Adipose tissue (tissue), 3 donors: Measurements from ENCODE around the gene TTC34. TPM values are rescaled to one million over a fixed set of nuclear protein-coding genes. Genes with fewer than 3 reads are reported as not detected.

Source experiments
- H3K27ac ChIP-seq: one replicate; pipeline ENCODE4 v1.5.1; 2013; ENCODE audit warnings: low read depth, low read length
- WGBS, 3 donors: extraction: QIAGEN DNeasy Blood & Tissue Kit; methylation state at CpG; one replicate each; pipeline ENCODE4 v1.1.7; 2013; 5-methylcytosine and 5-hydroxymethylcytosine counted together
- polyA plus RNA-seq, 3 donors: library from polyadenylated mRNA; stranded (reverse); fragments of 200-250 nt; gene quantifications; one replicate each; pipeline ENCODE4 v1.2.3, GENCODE V29; 2013
- donor health status: healthy with polysubstance abuse.
- donor health status: Bipolar disorder and iron deficiency.
- donor health status: healthy.

TTC34 gene
- polyA plus RNA-seq, 3 donors: 0.15 to 0.22 (median 0.16) TPM

DNA sequence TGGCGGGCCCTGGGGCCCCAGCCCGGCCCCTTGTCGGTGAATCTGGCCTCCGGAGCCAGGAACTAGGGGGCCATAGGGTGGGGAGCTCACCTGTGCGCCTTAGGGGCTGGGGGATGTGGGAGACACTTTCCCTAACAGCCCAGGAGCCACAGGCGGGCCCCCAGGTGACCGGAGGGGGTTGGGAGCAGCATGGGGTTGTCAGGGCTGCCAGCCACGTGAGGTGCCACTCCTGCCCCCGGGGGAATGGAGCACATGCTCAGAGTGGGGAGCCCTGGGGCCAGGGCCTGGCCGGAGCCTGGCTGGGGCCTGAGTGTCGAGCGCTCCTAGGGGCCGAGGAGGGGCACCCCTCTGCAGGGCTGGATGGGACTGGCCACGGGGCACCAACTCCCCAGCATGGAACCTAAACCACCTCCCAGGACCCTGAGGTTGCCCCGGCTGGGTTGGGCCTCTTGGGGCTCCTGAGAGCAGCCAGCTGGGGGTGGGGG is 195.1 kb downstream of the TTC34 start:
- 83 to 88% (median 84%) methylated on average over 13 to 15 of the region's 15 CpGs for WGBS, 3 donors

DNA sequence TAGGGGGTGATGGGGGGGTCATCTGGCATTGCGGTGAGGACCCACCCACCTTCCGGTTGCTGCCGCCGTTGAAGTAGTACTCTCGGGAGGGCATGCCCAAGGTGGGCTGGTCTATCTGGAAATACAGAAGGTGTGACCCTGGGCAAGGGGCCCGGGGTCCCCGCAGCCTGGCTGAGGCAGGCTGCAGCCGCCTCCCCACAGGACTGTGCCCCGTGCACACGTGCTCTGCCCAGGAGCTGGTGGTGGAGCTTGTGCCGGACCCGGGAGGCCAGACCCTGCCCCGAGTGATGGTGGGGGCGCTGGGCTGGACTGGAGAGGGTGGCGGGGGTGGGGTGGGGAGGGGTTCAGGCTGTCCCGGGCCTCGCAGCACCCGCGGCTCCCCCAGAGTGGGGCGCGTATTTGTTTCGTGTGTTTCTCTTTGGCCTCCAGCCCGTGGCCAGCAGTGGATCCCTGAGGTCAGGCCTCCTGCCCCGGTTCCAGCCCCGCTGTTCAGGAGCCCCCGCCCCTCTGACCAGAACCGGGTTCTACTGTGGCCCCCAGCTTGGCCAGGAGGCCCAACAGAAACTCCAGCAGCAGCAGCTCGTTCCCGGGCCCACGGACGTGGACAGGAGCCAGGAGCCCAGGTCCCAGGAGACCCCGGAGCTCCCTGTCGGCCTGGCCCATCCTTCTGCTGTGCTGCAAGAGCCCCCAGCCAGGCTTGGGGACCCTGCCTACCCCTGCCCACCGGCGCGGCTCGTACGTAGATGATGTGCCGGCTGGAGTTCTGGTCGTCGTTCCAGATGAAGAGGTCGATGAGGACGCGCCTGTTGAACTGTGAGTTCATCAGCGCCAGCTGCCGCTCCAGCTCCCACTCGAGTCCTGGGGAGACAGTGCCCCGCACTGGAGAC is 195.7 kb downstream of the TTC34 start:
- 73 to 76% (median 76%) methylated on average over 40 to 48 of the region's 48 CpGs for WGBS, 3 donors
- H3K27ac ChIP-seq: no peak overlapping the region

More for the DNA sequence above, 195.1 kb downstream of the TTC34 start:
- no peak overlapping the region for H3K27ac ChIP-seq

DNA sequence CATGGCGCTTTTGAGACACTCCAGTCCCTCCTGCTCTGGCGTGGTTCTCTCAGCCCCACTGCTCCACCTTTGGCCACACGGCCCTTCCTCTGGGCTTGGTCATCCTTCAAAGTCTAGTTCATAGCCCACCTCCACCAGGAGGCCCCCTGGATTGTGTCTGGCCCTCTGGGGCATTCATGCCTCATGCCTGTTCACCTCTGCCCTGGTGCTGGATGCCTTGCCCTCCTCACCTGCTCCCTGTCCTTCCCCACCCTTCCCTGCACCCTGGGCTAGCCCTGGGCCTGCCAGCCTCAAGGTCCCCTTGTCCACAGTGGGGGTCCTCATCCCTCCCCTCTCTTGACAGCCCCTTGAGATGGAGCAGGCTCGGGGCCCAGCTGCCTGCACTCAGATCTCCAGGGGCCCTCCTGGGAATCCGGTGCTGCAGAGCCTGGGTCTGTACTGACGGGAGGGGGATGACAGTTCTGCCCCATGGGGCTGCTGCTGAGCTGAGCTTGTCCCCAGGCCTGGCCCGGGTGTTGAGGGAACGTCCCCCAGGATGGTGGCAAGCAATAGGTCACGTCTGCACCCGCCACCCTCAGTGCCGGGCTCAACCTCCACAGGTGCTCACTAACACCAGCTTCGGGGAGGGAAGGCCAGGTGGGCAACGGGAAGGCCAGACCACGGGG is 196.5 kb downstream of the TTC34 start:
- H3K27ac ChIP-seq: no peak overlapping the region
- 73 to 83% (median 76%) methylated on average over 12 to 14 of the region's 14 CpGs for WGBS, 3 donors

DNA sequence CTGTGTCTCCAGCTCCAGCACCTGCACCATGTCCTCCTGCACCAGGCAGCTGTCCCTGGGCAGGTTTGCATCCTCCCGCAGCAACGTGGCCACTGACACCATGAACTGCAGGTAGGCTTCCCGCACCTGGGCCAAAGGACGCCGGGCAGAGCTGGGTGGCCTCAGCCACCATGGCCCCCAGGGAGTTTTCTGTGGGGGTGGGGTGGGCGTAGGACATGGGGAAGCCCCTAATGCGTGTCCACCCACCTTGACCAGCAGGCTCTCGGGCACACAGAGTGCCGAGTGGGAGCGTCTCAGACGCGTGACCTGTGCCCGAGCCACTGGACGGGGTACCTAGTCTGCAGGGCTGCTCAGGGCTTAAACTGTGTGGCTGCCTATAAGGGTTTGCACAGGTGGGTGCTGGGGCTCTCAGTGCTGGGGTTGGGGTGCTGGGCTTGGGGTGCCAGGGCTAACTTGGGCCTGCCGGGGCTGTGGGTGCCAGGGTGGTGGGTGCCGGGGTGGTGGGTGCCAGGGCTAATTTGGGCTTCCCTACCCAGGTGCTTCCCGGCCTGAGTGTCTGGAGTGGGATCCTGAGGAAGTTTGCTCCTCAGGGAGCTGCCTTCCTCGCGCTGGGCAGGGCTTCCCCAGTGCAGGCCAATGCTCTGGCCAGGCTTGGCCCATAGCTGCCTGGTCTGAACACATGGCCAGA is 197.2 kb downstream of the TTC34 start:
- WGBS, 3 donors: 81 to 87% (median 82%) methylated on average over 19 of the region's 19 CpGs
- H3K27ac ChIP-seq: no peak overlapping the region

DNA sequence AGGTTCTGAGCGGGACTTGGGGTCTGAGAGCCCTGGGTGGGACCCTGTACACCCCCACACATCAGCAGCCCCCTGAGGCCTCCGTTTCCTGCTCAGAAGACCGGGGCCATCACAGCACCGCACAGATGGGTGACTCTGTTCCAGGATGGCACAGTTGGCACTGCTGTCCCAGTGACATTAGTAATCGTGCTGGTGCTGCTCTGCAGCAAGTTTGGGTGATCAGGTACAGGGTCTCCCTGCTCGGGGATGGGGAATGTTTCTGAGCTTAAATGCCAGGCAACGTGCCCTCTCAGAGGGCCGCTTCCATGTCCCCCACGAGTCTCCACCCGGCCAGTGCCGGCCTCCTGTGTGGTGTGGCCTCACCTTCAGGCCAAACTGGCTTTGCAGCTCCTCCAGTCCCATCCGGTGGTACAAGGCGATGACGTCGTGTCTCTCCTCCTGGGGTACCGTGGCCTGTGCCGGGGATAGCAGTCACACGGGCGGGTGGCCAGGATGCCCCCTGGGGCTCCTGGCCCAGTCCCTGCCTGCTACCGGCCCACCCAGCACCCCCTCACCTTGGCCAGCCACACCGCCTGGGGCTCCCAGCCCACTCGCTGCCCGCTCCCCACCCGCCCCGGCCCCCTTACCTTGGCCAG is 197.9 kb downstream of the TTC34 start:
- 71 to 84% (median 83%) methylated on average over 24 to 25 of the region's 25 CpGs for WGBS, 3 donors
- H3K27ac ChIP-seq: no peak overlapping the region

DNA sequence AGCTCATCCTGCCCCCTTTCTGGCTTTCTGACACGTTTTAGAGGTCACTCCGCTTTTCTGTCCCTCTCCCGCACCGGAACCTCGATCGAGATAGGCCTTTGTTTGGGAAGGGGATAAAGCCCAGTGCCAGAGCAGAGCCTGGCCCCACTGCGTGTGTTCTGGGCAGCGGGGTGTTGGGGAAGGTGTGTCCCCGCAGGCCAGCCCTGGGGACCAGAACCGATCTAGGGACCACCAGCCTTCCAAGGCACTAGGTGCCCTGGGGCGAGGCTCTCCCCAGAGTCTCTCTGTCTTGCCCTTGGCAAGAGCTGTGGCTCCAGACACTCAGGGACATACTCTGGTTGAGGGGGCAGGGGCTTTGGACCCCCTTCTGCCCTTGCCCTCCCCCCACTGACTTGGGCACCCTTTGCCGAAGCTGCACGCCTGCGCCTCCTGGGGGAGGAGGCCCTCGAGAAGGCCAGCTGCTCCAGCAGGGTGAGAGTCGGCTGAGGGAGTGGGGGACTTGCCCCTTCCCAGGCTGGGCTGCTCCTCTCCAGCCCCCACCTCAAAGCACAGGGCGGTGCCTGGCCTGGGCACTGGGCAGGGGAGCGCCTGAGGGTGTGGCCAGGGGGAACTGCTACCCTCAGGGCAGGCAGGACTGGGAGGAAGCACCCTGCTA is 198.5 kb downstream of the TTC34 start:
- WGBS, 3 donors: 69 to 84% (median 80%) methylated on average over 18 of the region's 18 CpGs

DNA sequence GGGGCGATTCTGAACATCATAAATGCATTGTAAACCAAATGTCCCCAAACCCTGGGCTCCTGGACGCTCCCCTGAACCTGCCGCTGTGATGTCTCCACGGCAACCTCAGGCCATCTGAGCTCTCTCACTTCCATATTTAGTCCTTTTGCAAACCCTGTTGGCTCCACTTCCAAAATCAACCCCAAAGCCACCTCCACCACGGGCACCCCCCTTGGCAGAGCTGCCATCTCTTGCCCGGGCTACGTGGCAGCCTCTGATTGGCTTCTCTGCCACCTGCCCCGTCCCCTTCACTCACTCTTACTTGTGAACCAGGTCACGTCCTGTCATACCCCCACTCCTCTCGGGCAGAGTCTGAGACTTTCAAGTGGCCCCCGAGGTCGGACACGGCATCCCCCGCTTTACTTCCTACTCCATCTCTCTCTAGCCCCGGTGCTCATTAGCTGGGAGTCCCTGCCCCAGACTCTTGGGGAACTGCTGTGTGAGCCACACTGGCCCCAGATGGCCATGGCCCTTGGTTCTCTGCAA is 199.1 kb downstream of the TTC34 start:
- 72 to 77% (median 77%) methylated on average over 15 of the region's 15 CpGs for WGBS, 3 donors
- H3K27ac ChIP-seq: no peak overlapping the region

More for the DNA sequence above, 198.5 kb downstream of the TTC34 start:
- H3K27ac ChIP-seq: no peak overlapping the region

DNA sequence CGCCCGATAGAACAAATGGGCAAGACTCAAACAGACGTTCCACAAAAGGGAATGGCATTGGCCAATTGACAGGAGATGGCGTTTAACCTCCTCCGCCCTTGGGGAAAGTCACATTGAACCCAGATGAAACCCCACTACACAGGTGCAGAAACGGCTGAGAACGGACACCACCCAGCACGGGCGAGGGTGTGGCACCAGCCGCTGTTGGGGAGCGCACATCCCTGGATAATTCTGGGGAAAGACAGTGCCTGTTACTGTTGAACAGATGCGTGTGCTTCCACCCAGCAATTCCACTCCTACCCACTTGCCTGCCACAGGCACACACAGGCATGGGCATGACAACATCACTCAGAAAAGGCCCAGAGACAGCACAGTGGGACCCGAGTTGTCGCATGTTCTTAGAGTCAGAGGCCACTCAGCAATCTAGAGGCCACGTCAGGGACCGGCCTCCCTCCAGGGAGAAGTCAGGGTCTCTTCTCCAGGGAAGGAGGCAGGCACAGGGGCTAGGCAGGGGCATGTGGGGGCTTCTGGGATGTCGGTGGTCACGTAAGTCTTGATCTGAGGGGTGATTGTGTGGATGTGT is 199.7 kb downstream of the TTC34 start:
- WGBS, 3 donors: 78 to 90% (median 88%) methylated on average over 18 of the region's 18 CpGs
- H3K27ac ChIP-seq: no peak overlapping the region

DNA sequence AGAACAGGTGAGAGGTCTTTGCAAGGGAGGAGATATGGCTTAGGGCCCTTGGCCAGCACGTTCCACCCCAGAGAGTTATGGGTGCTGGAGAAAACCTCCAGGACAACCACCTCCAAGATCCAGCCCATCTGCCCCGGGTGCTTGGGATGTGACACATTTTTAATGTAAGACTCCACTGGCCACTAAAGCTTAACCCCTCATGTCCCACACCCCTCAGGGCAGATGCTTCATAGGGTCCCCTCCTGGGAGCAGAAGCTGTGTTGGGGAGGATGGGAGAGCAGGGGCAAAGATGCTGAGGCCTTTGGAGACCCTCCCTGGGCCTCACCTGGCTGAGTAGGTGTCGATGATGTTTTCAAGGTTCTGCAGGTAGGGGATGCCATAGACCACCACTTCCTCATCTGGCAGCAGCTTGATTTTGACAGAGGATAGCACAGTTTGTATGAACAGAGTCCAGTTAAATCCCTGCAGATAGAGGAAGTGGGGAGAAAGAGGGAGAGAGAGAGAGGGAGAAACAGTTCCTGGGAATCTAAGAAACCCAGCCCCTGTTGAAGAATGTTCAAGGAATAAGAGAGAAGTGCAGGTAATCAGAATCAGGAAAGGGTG is 203.1 kb downstream of the TTC34 start:
- 80 to 81% (median 80%) methylated on average over 3 of the region's 3 CpGs for WGBS, 3 donors
- H3K27ac ChIP-seq: no peak overlapping the region

DNA sequence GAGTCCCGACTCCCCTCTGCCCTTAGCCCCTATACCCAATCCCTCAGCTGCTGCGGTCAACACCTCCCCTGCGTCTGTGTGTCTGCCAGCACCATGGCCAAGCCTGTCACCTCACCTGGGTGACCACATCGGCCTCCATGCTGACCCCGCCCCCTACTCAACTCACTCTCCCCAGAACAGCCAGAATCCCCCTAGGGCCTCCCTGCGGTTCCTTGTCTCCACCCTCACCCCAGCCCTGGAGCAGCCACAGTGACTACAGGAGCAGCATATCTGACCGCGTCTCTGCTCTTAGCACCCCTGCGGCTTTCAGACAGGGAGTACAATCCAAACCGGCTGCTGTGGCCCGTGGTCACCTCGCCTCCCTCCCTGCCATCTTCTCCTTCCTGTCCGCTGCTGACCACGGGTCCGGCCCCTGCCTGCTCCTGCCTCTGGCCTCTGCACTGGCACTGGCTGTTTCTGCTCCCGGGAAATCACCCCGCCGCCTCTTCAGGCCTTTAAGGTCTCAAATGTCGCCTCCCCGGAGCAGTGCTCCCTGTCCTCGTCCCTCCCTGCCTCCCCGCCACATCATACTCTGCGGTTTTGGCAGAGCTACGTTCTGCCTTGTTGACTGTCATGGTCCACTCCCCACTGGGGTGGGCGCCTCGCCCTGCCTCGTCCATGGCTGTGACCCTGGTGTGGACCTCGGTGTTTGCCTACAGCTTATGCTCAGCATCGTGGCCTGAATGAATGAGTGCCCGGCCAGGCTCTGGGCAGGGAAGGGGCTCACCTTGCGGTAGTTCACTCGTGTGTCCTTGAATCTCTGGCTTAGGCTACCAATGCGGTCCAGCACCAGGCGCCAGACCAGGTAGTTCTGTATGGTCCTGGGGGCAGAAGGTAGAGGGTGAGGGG is 203.8 kb downstream of the TTC34 start:
- no peak overlapping the region for H3K27ac ChIP-seq
- 73 to 79% (median 78%) methylated on average over 34 of the region's 34 CpGs for WGBS, 3 donors

DNA sequence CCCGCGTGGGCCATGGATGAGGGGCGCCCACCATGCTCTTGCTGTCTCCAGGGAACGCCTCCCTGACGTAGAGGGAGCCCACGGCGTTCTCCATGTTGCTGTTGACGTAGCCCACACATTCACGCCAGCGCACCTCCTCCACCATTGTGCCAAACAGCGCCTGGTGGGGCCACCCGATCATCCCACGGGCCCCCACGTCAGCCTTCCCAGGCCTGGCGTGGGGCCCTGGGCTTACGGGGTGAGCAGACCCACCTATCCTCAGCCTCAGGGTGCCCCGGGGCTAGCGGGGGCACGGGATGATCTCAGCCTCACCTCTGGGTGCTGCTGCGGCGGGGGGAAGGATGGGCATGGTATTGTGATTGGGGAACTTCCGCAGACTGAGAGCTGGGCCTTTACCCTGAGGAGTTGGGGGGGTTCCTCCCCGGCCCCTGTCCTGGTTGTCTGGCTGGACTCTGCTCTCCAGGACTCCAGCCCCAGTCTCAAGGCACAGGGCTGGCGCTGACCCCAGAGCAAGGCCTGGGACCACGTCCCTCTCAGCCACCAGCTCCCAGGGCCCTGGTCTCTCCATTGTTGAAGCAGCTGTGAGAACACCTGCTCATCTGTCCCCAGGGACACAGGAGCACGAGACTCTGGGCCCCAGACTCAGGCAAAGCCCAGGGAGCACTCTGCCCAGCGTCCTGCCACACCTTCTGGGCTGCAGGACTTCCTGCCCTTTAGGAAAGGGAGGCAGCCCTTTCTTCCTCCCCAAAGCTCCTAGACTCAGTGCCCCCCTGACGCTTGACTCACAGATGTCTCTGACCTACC is 204.8 kb downstream of the TTC34 start:
- H3K27ac ChIP-seq: no peak overlapping the region
- WGBS, 3 donors: 88 to 89% (median 88%) methylated on average over 27 to 28 of the region's 28 CpGs

DNA sequence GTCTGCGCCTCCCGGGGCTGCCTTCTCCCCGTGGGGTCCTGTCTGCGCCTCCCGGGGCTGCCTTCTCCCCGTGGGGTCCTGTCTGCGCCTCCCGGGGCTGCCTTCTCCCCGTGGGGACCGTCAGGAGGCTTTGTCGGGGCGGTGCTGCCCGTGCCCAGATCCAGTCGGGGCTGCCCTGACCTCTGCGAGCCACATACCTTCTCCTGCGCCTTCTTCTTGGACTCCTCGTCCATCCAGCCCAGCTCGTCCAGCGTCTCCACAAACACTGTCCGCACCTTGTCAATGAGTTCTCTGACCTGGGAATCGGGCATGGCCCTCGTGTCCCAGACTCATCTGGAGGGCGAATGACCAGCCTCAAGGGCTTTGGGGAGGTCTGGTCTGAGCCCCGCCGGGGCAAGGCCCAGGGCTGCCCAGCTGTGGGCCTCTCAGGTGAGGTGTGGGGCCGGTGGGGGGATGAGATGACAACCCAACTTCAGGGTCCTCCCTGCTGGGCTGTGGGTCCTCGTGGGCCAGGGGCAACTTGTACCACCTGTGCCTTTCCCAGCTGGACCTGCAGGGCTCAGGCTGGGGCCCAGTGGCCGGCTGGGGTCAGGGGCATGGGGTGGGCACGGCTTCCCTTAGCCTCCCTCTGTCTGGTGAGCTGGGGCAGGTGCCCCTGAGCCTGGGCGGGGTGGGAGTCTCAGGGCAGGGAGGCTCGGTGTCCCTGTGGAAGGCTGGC is 205.5 kb downstream of the TTC34 start:
- 85 to 88% (median 87%) methylated on average over 27 to 31 of the region's 31 CpGs for WGBS, 3 donors
- no peak overlapping the region for H3K27ac ChIP-seq

DNA sequence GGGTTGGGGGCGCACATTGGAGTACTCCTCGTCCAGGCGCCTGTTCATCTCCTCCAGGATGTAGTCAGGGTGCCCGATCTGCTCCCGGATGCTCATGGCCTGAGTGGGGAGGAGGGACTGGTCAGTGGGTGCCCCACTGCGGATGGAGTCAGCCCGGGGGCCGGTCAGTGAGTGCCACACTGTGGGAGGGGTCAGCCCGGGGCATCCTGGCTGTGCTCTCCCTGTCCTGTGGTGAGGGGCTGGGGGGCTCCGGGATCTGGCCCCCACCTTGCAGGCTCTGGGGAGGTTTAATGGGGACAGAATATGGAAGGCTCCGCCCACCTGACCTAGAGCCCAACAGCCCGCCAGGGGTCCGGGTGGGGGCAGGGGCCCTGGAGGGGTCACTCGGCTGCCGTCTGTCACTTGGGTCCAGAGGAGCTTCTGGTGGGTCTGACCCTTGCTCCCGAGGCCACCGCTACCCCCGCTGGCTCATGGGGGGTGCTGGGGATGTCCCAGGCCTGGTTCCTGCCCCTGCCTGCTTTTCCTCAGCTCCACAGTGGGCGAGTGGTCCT is 206.2 kb downstream of the TTC34 start:
- 77 to 79% (median 79%) methylated on average over 15 to 19 of the region's 19 CpGs for WGBS, 3 donors

DNA sequence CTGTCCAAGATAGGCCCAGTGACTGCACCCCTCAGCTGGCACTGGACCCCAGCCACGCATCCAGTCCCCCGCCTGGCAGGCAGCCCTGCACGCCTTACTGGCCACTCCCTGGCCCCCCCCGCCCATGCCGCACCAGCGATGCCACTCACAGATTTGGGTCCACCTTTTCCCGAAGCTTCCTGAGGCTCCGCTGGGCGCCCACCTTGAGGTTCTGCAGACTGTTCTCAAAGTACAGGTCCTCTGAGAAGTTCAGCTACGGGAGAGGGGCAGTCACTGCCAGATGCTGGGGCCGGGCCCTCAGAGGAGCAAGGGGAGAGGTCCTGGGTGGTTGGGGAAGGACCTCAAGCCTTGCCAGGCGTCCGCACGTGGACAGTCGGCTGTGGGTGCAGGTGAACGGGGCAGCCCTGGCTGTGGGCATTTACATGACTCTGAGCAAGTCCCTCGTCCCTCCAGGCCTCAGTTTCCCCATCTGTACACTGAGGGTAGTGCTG is 206.8 kb downstream of the TTC34 start:
- 89 to 92% (median 92%) methylated on average over 17 of the region's 17 CpGs for WGBS, 3 donors
- no peak overlapping the region for H3K27ac ChIP-seq

More for the DNA sequence above, 206.2 kb downstream of the TTC34 start:
- H3K27ac ChIP-seq: no peak overlapping the region
